ENCODE results near the gene FLRT2.

DNA sequence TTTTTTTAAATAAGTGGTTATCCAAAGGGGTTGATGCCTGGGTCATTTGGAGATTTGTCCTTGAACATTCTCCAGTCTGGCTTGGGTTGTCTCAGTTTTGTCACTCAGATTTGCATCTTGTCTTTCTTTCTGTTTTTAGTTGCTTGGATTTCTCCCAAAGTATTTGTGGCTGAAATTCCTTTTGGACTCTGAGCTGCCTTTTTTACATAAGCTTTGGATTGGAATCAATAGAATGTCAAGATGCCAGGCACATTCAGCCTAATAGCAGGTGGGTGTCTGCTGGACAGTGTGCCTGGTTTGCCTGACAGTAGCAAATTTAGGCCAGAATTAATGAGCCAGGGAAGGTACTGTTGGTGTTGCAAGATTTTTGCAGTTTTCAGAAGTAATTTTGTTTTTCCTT is 50.0 kb downstream of the FLRT2 start:
- TF ChIP-seq, protein P1, sequence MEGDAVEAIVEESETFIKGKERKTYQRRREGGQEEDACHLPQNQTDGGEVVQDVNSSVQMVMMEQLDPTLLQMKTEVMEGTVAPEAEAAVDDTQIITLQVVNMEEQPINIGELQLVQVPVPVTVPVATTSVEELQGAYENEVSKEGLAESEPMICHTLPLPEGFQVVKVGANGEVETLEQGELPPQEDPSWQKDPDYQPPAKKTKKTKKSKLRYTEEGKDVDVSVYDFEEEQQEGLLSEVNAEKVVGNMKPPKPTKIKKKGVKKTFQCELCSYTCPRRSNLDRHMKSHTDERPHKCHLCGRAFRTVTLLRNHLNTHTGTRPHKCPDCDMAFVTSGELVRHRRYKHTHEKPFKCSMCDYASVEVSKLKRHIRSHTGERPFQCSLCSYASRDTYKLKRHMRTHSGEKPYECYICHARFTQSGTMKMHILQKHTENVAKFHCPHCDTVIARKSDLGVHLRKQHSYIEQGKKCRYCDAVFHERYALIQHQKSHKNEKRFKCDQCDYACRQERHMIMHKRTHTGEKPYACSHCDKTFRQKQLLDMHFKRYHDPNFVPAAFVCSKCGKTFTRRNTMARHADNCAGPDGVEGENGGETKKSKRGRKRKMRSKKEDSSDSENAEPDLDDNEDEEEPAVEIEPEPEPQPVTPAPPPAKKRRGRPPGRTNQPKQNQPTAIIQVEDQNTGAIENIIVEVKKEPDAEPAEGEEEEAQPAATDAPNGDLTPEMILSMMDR (IDR thresholded peaks at IDR 0.05), result no peak
- no peak for TF ChIP-seq MXD4 (CRISPR knock-in tag; IDR thresholded peaks at IDR 0.05; ENCODE audit: borderline replicate concordance)
- no peak for TF ChIP-seq TCF7 (CRISPR knock-in tag; IDR thresholded peaks at IDR 0.05; ENCODE audit: low read depth)
- no peak for TF ChIP-seq ESRRA (CRISPR knock-in tag; IDR thresholded peaks at IDR 0.05; ENCODE audit: borderline replicate concordance)
- no peak for TF ChIP-seq ETV6 (CRISPR knock-in tag; IDR thresholded peaks at IDR 0.05)
- TF ChIP-seq, protein P2, sequence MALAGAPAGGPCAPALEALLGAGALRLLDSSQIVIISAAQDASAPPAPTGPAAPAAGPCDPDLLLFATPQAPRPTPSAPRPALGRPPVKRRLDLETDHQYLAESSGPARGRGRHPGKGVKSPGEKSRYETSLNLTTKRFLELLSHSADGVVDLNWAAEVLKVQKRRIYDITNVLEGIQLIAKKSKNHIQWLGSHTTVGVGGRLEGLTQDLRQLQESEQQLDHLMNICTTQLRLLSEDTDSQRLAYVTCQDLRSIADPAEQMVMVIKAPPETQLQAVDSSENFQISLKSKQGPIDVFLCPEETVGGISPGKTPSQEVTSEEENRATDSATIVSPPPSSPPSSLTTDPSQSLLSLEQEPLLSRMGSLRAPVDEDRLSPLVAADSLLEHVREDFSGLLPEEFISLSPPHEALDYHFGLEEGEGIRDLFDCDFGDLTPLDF (CRISPR knock-in tag; IDR thresholded peaks at IDR 0.05), result no peak
